Neural progenitor cell (in vitro differentiated cells): ENCODE results near the gene UGGT2.

ENCODE experiments used
- EZH2phosphoT487 ChIP-seq: fragments of 200-600 bp; sonication (generic); IDR thresholded peaks from 2 replicates; pipeline ENCODE4 v1.6.1; 2017; ENCODE audit warnings: antibody characterized with exemption
- TF ChIP-seq, protein P1 (sequence below): fragments of 200-600 bp; sonication (generic); IDR thresholded peaks from 2 replicates; pipeline ENCODE4 v1.5.1; 2017; ENCODE audit warnings: antibody characterized with exemption, mild to moderate bottlenecking

GRCh38 chr13:96020931-96021330 is 32.3 kb downstream of the UGGT2 start:
- TF ChIP-seq EZH2phosphoT487: no peak
- TF ChIP-seq, protein P1, sequence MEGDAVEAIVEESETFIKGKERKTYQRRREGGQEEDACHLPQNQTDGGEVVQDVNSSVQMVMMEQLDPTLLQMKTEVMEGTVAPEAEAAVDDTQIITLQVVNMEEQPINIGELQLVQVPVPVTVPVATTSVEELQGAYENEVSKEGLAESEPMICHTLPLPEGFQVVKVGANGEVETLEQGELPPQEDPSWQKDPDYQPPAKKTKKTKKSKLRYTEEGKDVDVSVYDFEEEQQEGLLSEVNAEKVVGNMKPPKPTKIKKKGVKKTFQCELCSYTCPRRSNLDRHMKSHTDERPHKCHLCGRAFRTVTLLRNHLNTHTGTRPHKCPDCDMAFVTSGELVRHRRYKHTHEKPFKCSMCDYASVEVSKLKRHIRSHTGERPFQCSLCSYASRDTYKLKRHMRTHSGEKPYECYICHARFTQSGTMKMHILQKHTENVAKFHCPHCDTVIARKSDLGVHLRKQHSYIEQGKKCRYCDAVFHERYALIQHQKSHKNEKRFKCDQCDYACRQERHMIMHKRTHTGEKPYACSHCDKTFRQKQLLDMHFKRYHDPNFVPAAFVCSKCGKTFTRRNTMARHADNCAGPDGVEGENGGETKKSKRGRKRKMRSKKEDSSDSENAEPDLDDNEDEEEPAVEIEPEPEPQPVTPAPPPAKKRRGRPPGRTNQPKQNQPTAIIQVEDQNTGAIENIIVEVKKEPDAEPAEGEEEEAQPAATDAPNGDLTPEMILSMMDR: no peak
